Naive thymus-derived CD4-positive, alpha-beta T cell (primary cell): ENCODE data around the gene FHIT. TPM values are rescaled to one million over a fixed set of nuclear protein-coding genes. Genes with fewer than 3 reads are reported as not detected.

Experiments used
- ATAC-seq: fragments of 150-1000 bp; cut with Tn5 transposase; 2 replicates; pipeline ENCODE4 v1.10.0; 2021; ENCODE audit warnings: mild to moderate bottlenecking, moderate library complexity
- CTCF ChIA-PET: fragments of 350-600 bp; sonication (Branson Sonifier 250); formaldehyde crosslinking; loops from one replicate; lab custom pipeline; 2021; ENCODE audit warnings: antibody characterized with exemption; lab: Charles Lee
- POLR2A ChIA-PET: fragments of 350-600 bp; sonication (Branson Sonifier 250); formaldehyde crosslinking; loops from one replicate; lab custom pipeline; 2021; ENCODE audit warnings: antibody characterized with exemption, inconsistent platforms; lab: Charles Lee
- DNase-seq, 9 donors: peaks; one replicate each; pipeline versions ENCODE4 v3.0.0 to v3.0.0-alpha.2; 2020 to 2022; ENCODE audit warnings: mixed read lengths in 1 of 9
- H3K27ac ChIP-seq: one replicate; pipeline ENCODE4 v1.7.0; 2013; ENCODE audit warnings: mild to moderate bottlenecking, low read depth, low read length, moderate library complexity
- H3K27me3 ChIP-seq, 2 donors: one replicate each; pipeline ENCODE4 v1.7.0; 2013; ENCODE audit warnings: low read length in 2 of 2, mild to moderate bottlenecking in 2 of 2, moderate library complexity in 2 of 2; ENCODE audit not compliant: control insufficient read depth in 2 of 2, insufficient read depth in 2 of 2
- H3K36me3 ChIP-seq, 3 experiments: 1 replicate in 2 of 3; 2 replicates in 1 of 3; pipeline ENCODE4 v1.7.0; 2013; ENCODE audit warnings: low read length in 3 of 3, mild to moderate bottlenecking in 3 of 3, moderate library complexity in 1 of 3; ENCODE audit not compliant: insufficient read depth in 3 of 3, control insufficient read depth in 2 of 3
- H3K4me1 ChIP-seq, 2 donors: one replicate each; pipeline ENCODE4 v1.7.0; 2013; ENCODE audit warnings: low read length in 2 of 2, mild to moderate bottlenecking in 2 of 2, moderate library complexity in 1 of 2; ENCODE audit not compliant: control insufficient read depth in 2 of 2, insufficient read depth in 2 of 2
- H3K4me3 ChIP-seq: 2 replicates; pipeline ENCODE4 v1.7.0; 2013; ENCODE audit warnings: mild to moderate bottlenecking, low read length
- H3K9me3 ChIP-seq, 3 experiments: 1 replicate in 2 of 3; 2 replicates in 1 of 3; pipeline ENCODE4 v1.7.0; 2013; ENCODE audit warnings: low read length in 3 of 3; ENCODE audit not compliant: control insufficient read depth in 2 of 3
- H3K27ac Mint-ChIP-seq, 9 donors: one replicate each; pipeline ENCODE4 v1.8.0; 2020 to 2022; ENCODE audit warnings: mixed read lengths in 9 of 9, mild to moderate bottlenecking in 8 of 9, moderate library complexity in 5 of 9, inconsistent platforms in 2 of 9
- H3K27me3 Mint-ChIP-seq, 5 donors: one replicate each; pipeline ENCODE4 v1.8.0; 2021 to 2022; ENCODE audit warnings: mixed read lengths in 5 of 5, mild to moderate bottlenecking in 1 of 5
- H3K36me3 Mint-ChIP-seq, 5 donors: one replicate each; pipeline ENCODE4 v1.8.0; 2020 to 2022; ENCODE audit warnings: mixed read lengths in 5 of 5, mild to moderate bottlenecking in 3 of 5, inconsistent platforms in 1 of 5
- H3K4me1 Mint-ChIP-seq, 7 donors: one replicate each; pipeline ENCODE4 v1.8.0; 2020 to 2022; ENCODE audit warnings: mixed read lengths in 7 of 7, mild to moderate bottlenecking in 3 of 7, inconsistent platforms in 1 of 7
- H3K4me3 Mint-ChIP-seq, 10 donors: one replicate each; pipeline ENCODE4 v1.8.0; 2020 to 2022; ENCODE audit warnings: mild to moderate bottlenecking in 10 of 10, mixed read lengths in 10 of 10, moderate library complexity in 6 of 10, inconsistent platforms in 2 of 10
- H3K9me3 Mint-ChIP-seq, 11 donors: one replicate each; pipeline ENCODE4 v1.8.0; 2020 to 2022; ENCODE audit warnings: mixed read lengths in 11 of 11, mild to moderate bottlenecking in 4 of 11, inconsistent platforms in 1 of 11, moderate library complexity in 1 of 11
- intact Hi-C, 2 donors: fragments of 100-400 bp; cut with micrococcal nuclease; formaldehyde crosslinking; loops; one replicate each; pipeline ENCODE4 v1.15.1; 2023
- polyA plus RNA-seq, 2 donors: library from polyadenylated mRNA; unstranded; fragments of 300-500 nt; fragmentation: Illumina TruSeq; gene quantifications; one replicate each; pipeline ENCODE4 v1.2.3, GENCODE V29; 2021
- total RNA-seq, 6 experiments: library from RNA in 5 of 6; stranded (reverse) in 5 of 6; gene quantifications; 1 replicate in 5 of 6; 2 replicates in 1 of 6; pipeline ENCODE4 v1.2.3 and lab custom pipeline; 2021 to 2026

Gene FHIT
- total and polyA plus RNA-seq, 7 experiments from 2014 or later: 51.2 to 230 (median 152) TPM

DNA sequence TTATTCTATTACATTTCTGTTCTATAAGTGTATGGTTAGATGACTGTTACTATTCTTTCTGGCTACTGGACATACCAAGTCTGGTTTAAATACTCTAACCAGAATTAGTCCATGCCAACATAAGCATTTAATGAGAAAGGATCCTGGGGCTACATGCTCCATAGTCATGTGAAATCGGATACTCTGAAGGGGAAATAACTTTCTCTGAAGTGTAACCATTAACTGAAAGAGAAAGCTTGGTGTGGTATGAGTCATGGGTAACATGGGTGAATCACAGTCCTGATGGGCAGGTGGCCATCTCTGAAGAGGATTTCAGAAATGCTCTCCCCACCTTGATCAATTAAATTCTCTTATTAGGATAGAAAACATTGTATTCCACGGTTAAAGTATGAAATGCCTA, 69.4 kb downstream of the FHIT start:
- no peaks in the 10 kb centered on the region for H3K4me1 ChIP-seq
- no peaks in the 10 kb centered on the region for H3K9me3 ChIP-seq
- peaks cover 0 to 4% (median 0%) of the 10 kb centered on the region in 5 donors for H3K36me3 Mint-ChIP-seq
- H3K27ac ChIP-seq: no peak overlapping the region
- no peaks in the 10 kb centered on the region for H3K27me3 ChIP-seq
- no peak for ATAC-seq
- no peaks in the 10 kb centered on the region for H3K36me3 ChIP-seq
- H3K4me3 Mint-ChIP-seq: no peak overlapping the region
- H3K4me3 ChIP-seq: no peak overlapping the region
- POLR2A ChIA-PET: no interaction called here
- no peak for DNase-seq
- intact Hi-C loops: no loop called here
- H3K9me3 Mint-ChIP-seq: peaks cover 0 to 2% (median 0%) of the 10 kb centered on the region in 11 donors
- H3K27ac Mint-ChIP-seq: no peak overlapping the region
- H3K4me1 Mint-ChIP-seq: peaks cover 0 to 10% (median 0%) of the 10 kb centered on the region in 7 donors
- H3K27me3 Mint-ChIP-seq: no peaks in the 10 kb centered on the region
- CTCF ChIA-PET: no interaction called here

GRCh38 chr3:61180206-61180605, 71.0 kb downstream of the FHIT start:
- Mint-ChIP-seq H3K4me3 (no peak overlapping the region), H3K4me1 (peaks cover 0 to 10% (median 0%) of the 10 kb centered on the region in 7 donors), H3K9me3 (peaks cover 0 to 4% (median 0%) of the 10 kb centered on the region in 11 donors), H3K36me3 (peaks cover 0 to 9% (median 2%) of the 10 kb centered on the region in 5 donors), H3K27ac (no peak overlapping the region), H3K27me3 (no peaks in the 10 kb centered on the region)
- Histone ChIP-seq H3K9me3 (no peaks in the 10 kb centered on the region), H3K4me3 (no peak overlapping the region), H3K4me1 (no peaks in the 10 kb centered on the region), H3K27me3 (no peaks in the 10 kb centered on the region), H3K27ac (no peak overlapping the region), H3K36me3 (no peaks in the 10 kb centered on the region)
- ChIA-PET POLR2A (no interaction called here), CTCF (no interaction called here)
- no peak for DNase-seq
- ATAC-seq: no peak
- intact Hi-C loops: no loop called here

- Histone ChIP-seq H3K4me3 (no peak overlapping the region), H3K9me3 (no peaks in the 10 kb centered on the region), H3K36me3 (no peaks in the 10 kb centered on the region), H3K4me1 (no peaks in the 10 kb centered on the region), H3K27ac (no peak overlapping the region), H3K27me3 (no peaks in the 10 kb centered on the region)
- intact Hi-C loops: no loop called here
- Mint-ChIP-seq H3K27me3 (no peaks in the 10 kb centered on the region), H3K27ac (no peak overlapping the region), H3K36me3 (peaks cover 0 to 9% (median 2%) of the 10 kb centered on the region in 5 donors), H3K4me3 (no peak overlapping the region), H3K9me3 (peaks cover 0 to 4% (median 0%) of the 10 kb centered on the region in 11 donors), H3K4me1 (peaks cover 0 to 10% (median 0%) of the 10 kb centered on the region in 7 donors)
- ATAC-seq (no peak), DNase-seq (no peak)
- POLR2A ChIA-PET: no interaction called here
- CTCF ChIA-PET: no interaction called here
Observed at GRCh38 chr3:61178167-61178566, 73.1 kb downstream of the FHIT start.

GRCh38 chr3:61177450-61177849, 73.8 kb downstream of the FHIT start:
- intact Hi-C loops: no loop called here

GRCh38 chr3:61173676-61174075, 77.6 kb downstream of the FHIT start:
- H3K4me1 Mint-ChIP-seq: no peaks in the 10 kb centered on the region
- CTCF ChIA-PET: no interaction called here

More at GRCh38 chr3:61177450-61177849, 73.8 kb downstream of the FHIT start:
- ATAC-seq: no peak
- Mint-ChIP-seq H3K4me1 (peaks cover 0 to 7% (median 0%) of the 10 kb centered on the region in 7 donors), H3K27me3 (no peaks in the 10 kb centered on the region), H3K27ac (no peak overlapping the region), H3K9me3 (peaks cover 0 to 4% (median 0%) of the 10 kb centered on the region in 11 donors), H3K4me3 (no peak overlapping the region), H3K36me3 (peaks cover 0 to 9% (median 2%) of the 10 kb centered on the region in 5 donors)
- ChIA-PET POLR2A (no interaction called here), CTCF (no interaction called here)
- no peak overlapping the region for H3K4me3 ChIP-seq
- no peaks in the 10 kb centered on the region for H3K4me1 ChIP-seq
- no peaks in the 10 kb centered on the region for H3K27me3 ChIP-seq
- H3K9me3 ChIP-seq: no peaks in the 10 kb centered on the region
- no peak overlapping the region for H3K27ac ChIP-seq
- H3K36me3 ChIP-seq: no peaks in the 10 kb centered on the region
- DNase-seq: no peak

GRCh38 chr3:61172684-61173083, 78.6 kb downstream of the FHIT start:
- Mint-ChIP-seq H3K27me3 (no peaks in the 10 kb centered on the region), H3K9me3 (peaks cover 0 to 4% (median 0%) of the 10 kb centered on the region in 11 donors), H3K4me3 (no peak overlapping the region), H3K4me1 (no peaks in the 10 kb centered on the region), H3K36me3 (peaks cover 0 to 9% (median 0%) of the 10 kb centered on the region in 5 donors), H3K27ac (no peak overlapping the region)
- no peak for ATAC-seq
- H3K4me1 ChIP-seq: no peaks in the 10 kb centered on the region
- H3K27me3 ChIP-seq: no peaks in the 10 kb centered on the region
- no peaks in the 10 kb centered on the region for H3K9me3 ChIP-seq
- CTCF ChIA-PET: no interaction called here
- intact Hi-C loops: no loop called here
- H3K27ac ChIP-seq: no peak overlapping the region
- POLR2A ChIA-PET: no interaction called here
- DNase-seq: no peak
- H3K4me3 ChIP-seq: no peak overlapping the region
- H3K36me3 ChIP-seq: no peaks in the 10 kb centered on the region

More at GRCh38 chr3:61173676-61174075, 77.6 kb downstream of the FHIT start:
- POLR2A ChIA-PET: no interaction called here
- Histone ChIP-seq H3K27ac (no peak overlapping the region), H3K27me3 (no peaks in the 10 kb centered on the region), H3K4me3 (no peak overlapping the region), H3K36me3 (no peaks in the 10 kb centered on the region), H3K4me1 (no peaks in the 10 kb centered on the region), H3K9me3 (no peaks in the 10 kb centered on the region)
- H3K27me3 Mint-ChIP-seq: no peaks in the 10 kb centered on the region
- H3K36me3 Mint-ChIP-seq: peaks cover 0 to 9% (median 0%) of the 10 kb centered on the region in 5 donors
- DNase-seq: no peak
- intact Hi-C loops: no loop called here
- no peak overlapping the region for H3K27ac Mint-ChIP-seq
- peaks cover 0 to 4% (median 0%) of the 10 kb centered on the region in 11 donors for H3K9me3 Mint-ChIP-seq
- no peak for ATAC-seq
- H3K4me3 Mint-ChIP-seq: no peak overlapping the region

GRCh38 chr3:61172203-61172602, 79.0 kb downstream of the FHIT start:
- Histone ChIP-seq H3K9me3 (no peaks in the 10 kb centered on the region), H3K27ac (no peak overlapping the region), H3K4me1 (no peaks in the 10 kb centered on the region), H3K27me3 (no peaks in the 10 kb centered on the region), H3K36me3 (no peaks in the 10 kb centered on the region), H3K4me3 (no peak overlapping the region)
- Mint-ChIP-seq H3K4me3 (no peak overlapping the region), H3K27me3 (no peaks in the 10 kb centered on the region), H3K36me3 (peaks cover 0 to 9% (median 0%) of the 10 kb centered on the region in 5 donors), H3K4me1 (no peaks in the 10 kb centered on the region), H3K9me3 (peaks cover 0 to 4% (median 0%) of the 10 kb centered on the region in 11 donors), H3K27ac (no peak overlapping the region)
- ChIA-PET POLR2A (no interaction called here), CTCF (no interaction called here)
- no peak for DNase-seq
- no peak for ATAC-seq
- intact Hi-C loops: no loop called here
